OCI-LY1 (cell line): Measurements from ENCODE around the gene SRPRB.

Source experiments
- H2AFZ ChIP-seq: fragments of 200-600 bp; sonication (generic), shearing (Covaris generic); 2 replicates; pipeline ENCODE4 v1.6.0; 2014; ENCODE audit warnings: antibody characterized with exemption, mild to moderate bottlenecking, low read length
- H3F3A ChIP-seq: fragments of 200-600 bp; sonication (generic), shearing (Covaris generic); 2 replicates; pipeline ENCODE4 v1.6.0; 2014; ENCODE audit warnings: mild to moderate bottlenecking, antibody characterized with exemption, low read length, moderate library complexity; ENCODE audit not compliant: insufficient read depth
- H3K27ac ChIP-seq: fragments of 200-600 bp; sonication (generic); 2 replicates; pipeline ENCODE4 v1.5.1; 2014; ENCODE audit warnings: low read length, mixed run types, mild to moderate bottlenecking, low read depth; ENCODE audit not compliant: poor library complexity, severe bottlenecking
- H3K27me3 ChIP-seq: fragments of 200-600 bp; sonication (generic); 2 replicates; pipeline ENCODE4 v1.6.0; 2014; ENCODE audit warnings: antibody characterized with exemption, mild to moderate bottlenecking, low read length, moderate library complexity; ENCODE audit not compliant: insufficient read depth
- H3K36me3 ChIP-seq: fragments of 200-600 bp; sonication (generic); 2 replicates; pipeline ENCODE4 v1.6.1; 2014; ENCODE audit warnings: mild to moderate bottlenecking, antibody characterized with exemption, low read length, moderate library complexity, mixed read lengths; ENCODE audit not compliant: insufficient read depth
- H3K4me1 ChIP-seq: fragments of 200-600 bp; sonication (generic); 2 replicates; pipeline ENCODE4 v1.5.1; 2014; ENCODE audit warnings: mild to moderate bottlenecking, low read length, moderate library complexity; ENCODE audit not compliant: insufficient read depth, severe bottlenecking
- H3K4me2 ChIP-seq: fragments of 200-600 bp; sonication (generic), shearing (Covaris generic); 2 replicates; pipeline ENCODE4 v1.6.1; 2014; ENCODE audit warnings: low read length
- H3K4me3 ChIP-seq: fragments of 200-600 bp; sonication (generic); 2 replicates; pipeline ENCODE4 v1.5.1; 2014; ENCODE audit warnings: low read length, low read depth, mild to moderate bottlenecking, mixed read lengths; ENCODE audit not compliant: poor library complexity, severe bottlenecking
- H3K79me2 ChIP-seq: fragments of 200-600 bp; shearing (Covaris generic); 2 replicates; pipeline ENCODE4 v1.6.1; 2016; ENCODE audit warnings: mixed run types, low read length, mixed read lengths; ENCODE audit not compliant: insufficient read depth
- H3K9ac ChIP-seq: fragments of 200-600 bp; sonication (generic), shearing (Covaris generic); 2 replicates; pipeline ENCODE4 v1.6.1; 2014; ENCODE audit warnings: mild to moderate bottlenecking, low read length, mixed read lengths
- H3K9me2 ChIP-seq: fragments of 200-600 bp; sonication (generic), shearing (Covaris generic); 2 replicates; pipeline ENCODE4 v1.6.1; 2014; ENCODE audit warnings: low read depth, mild to moderate bottlenecking, low read length, mixed read lengths
- H3K9me3 ChIP-seq: fragments of 200-600 bp; shearing (Covaris generic); 2 replicates; pipeline ENCODE4 v1.6.1; 2014; ENCODE audit warnings: low read length, mixed read lengths
- H4K20me1 ChIP-seq: fragments of 200-600 bp; sonication (generic), shearing (Covaris generic); 2 replicates; pipeline ENCODE4 v1.6.0; 2016; ENCODE audit warnings: mild to moderate bottlenecking, low read length; ENCODE audit not compliant: insufficient read depth
- EZH2 ChIP-seq: fragments of 200-600 bp; sonication (generic), shearing (Covaris generic); IDR thresholded peaks from 2 replicates; pipeline ENCODE4 v1.8.0; 2017; ENCODE audit warnings: borderline replicate concordance, mixed run types, mild to moderate bottlenecking, antibody characterized with exemption, low read length, moderate library complexity, mixed read lengths
- TF ChIP-seq, protein P1 (sequence below): fragments of 200-600 bp; sonication (generic), shearing (Covaris generic); IDR thresholded peaks from 2 replicates; pipeline ENCODE4 v1.5.1; 2017; ENCODE audit warnings: mild to moderate bottlenecking, antibody characterized with exemption, low read length, moderate library complexity, mixed read lengths

SRPRB gene

DNA sequence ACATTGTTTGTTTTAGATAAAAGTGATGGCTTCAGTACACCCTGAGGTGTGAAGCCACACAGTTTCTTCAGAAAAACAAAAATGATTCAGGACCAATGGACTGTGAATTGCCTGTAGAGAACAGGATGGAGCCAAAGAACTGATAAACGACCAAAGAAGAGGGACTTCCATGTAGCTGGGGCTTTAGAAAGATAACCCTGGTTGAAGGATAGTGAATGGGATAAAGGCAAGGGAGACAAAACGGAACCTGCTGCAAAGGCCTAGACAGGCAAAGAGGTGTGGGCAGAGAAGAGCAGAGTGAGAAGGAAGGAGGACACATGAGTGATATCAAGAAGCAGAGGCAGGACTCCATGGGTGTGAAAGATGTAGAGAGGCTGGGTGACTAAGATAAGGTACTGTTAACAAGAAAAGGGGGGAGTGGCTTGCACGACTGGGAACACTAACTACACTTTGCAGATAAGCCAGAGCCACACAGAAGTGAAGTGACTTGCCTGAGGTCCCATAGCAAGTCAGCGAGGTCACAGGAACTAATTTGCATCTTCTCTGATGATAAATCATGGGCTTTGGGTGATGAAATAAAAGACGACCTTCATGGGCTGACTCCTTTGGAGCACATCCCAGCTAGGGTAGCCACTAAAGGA, 45.8 kb downstream of the SRPRB start:
- Histone ChIP-seq H3F3A (no peaks in the 10 kb centered on the region), H2AFZ (no peak overlapping the region), H3K4me1 (no peaks in the 10 kb centered on the region), H3K9me3 (no peaks in the 10 kb centered on the region), H3K9me2 (peaks cover 2% of the 10 kb centered on the region; the same call in 1 of the 2 replicates), H3K4me2 (no peak overlapping the region), H4K20me1 (no peaks in the 10 kb centered on the region), H3K27me3 (peaks cover 13% of the 10 kb centered on the region; the same call in 1 of the 2 replicates), H3K9ac (no peak overlapping the region), H3K36me3 (no peaks in the 10 kb centered on the region), H3K79me2 (no peaks in the 10 kb centered on the region), H3K27ac (no peak overlapping the region), H3K4me3 (no peak overlapping the region)
- TF ChIP-seq, protein P1, sequence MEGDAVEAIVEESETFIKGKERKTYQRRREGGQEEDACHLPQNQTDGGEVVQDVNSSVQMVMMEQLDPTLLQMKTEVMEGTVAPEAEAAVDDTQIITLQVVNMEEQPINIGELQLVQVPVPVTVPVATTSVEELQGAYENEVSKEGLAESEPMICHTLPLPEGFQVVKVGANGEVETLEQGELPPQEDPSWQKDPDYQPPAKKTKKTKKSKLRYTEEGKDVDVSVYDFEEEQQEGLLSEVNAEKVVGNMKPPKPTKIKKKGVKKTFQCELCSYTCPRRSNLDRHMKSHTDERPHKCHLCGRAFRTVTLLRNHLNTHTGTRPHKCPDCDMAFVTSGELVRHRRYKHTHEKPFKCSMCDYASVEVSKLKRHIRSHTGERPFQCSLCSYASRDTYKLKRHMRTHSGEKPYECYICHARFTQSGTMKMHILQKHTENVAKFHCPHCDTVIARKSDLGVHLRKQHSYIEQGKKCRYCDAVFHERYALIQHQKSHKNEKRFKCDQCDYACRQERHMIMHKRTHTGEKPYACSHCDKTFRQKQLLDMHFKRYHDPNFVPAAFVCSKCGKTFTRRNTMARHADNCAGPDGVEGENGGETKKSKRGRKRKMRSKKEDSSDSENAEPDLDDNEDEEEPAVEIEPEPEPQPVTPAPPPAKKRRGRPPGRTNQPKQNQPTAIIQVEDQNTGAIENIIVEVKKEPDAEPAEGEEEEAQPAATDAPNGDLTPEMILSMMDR = no peak
- TF ChIP-seq EZH2 = no peak

DNA sequence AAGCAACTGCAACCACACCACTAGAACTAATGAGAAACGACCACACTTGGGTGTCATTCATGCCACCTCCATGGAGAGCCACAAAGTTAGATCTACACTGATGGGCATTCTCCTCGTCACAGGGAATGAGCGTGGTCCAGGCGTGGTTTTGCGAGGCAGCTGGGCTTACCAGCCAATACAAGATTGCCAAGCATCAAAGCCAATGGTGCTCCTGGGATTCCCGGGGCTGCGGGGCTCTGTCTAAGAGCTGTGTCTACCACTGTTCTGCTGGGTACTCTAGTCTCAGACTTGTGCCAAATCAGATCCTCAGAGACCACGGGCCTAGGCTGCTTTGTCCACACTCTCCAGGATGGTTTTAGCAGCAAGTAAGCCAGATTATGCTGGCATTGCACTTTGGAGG, 46.3 kb downstream of the SRPRB start:
- Histone ChIP-seq H3K79me2 (no peaks in the 10 kb centered on the region), H4K20me1 (no peaks in the 10 kb centered on the region), H3K4me1 (no peaks in the 10 kb centered on the region), H2AFZ (no peak overlapping the region), H3K9me2 (peaks cover 2% of the 10 kb centered on the region; the same call in 1 of the 2 replicates), H3F3A (no peaks in the 10 kb centered on the region), H3K9me3 (no peaks in the 10 kb centered on the region), H3K27ac (no peak overlapping the region), H3K36me3 (no peaks in the 10 kb centered on the region), H3K27me3 (peaks cover 13% of the 10 kb centered on the region; the same call in 1 of the 2 replicates), H3K4me3 (no peak overlapping the region), H3K4me2 (no peak overlapping the region), H3K9ac (no peak overlapping the region)
- TF ChIP-seq, protein P1 = no peak
- no peak for TF ChIP-seq EZH2

DNA sequence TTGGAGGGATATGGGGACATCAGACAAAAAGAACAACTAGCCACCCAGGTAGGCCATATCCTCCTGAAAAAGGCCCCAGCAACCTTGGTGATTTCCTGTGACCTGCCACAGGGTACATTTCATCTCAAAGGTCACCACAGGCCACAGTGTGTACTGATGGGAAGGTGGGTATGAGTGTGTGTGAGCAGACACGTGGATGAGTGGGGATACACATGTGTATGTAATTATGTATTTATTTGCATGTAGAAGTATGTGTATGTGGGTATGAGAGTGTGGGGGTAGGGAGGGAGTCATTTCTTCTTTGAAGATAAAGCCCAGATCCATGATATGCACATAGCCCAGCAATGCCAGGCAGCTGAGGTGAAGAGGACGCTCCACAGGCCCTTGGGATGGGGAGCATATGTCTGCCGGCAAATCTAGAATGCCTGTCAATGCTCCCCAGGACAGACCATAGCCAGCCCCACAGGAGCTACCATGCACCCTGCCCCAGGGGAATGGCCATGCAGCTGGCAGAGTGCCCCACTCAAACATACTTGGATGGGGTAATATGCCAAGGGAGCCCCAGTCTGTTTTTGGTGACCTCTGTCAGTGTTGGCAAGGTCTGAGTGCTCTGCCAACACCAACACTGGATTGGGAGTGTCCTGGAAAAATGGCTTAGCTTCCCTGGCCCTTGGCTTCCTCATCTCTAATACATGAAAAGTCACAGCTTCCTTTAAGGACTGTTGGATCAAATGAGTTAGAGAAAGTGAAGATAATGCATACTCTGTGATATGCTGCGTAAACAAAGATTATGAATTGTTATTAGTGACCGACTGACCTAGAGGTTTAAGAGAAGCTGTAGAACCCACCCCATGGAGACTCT, 47.7 kb downstream of the SRPRB start:
- no peak overlapping the region for H3K27ac ChIP-seq
- no peaks in the 10 kb centered on the region for H3K79me2 ChIP-seq
- H3K9me2 ChIP-seq = peaks cover 2% of the 10 kb centered on the region; the same call in 1 of the 2 replicates
- no peaks in the 10 kb centered on the region for H3K36me3 ChIP-seq
- no peak overlapping the region for H3K9ac ChIP-seq
- no peak overlapping the region for H3K4me2 ChIP-seq
- TF ChIP-seq, protein P1 = no peak
- TF ChIP-seq EZH2 = no peak
- no peaks in the 10 kb centered on the region for H3F3A ChIP-seq
- H2AFZ ChIP-seq = no peak overlapping the region
- no peak overlapping the region for H3K4me3 ChIP-seq
- H3K4me1 ChIP-seq = no peaks in the 10 kb centered on the region
- no peaks in the 10 kb centered on the region for H3K9me3 ChIP-seq
- peaks cover 10% of the 10 kb centered on the region; the same call in 1 of the 2 replicates for H3K27me3 ChIP-seq
- H4K20me1 ChIP-seq = no peaks in the 10 kb centered on the region
